Measurements from ENCODE around the gene HEATR3.

Gene HEATR3

GRCh38 chr16:50065624-50066481, at the start of gene HEATR3:
HEATR3 (plus strand) TSS chr16:50065970; CDS start chr16:50066132, 162 bp downstream.
- Mint-ChIP-seq H3K27me3 (ENCODE audit: low read depth) (peaks cover 3% of the 10 kb centered on the region), H3K27ac (peak within 1 kb of the TSS; percentile 86 to 89 (median 87)), H3K36me3 (ENCODE audit: low read depth) (peaks cover 11% of the 10 kb centered on the region), H3K4me1 (peaks cover 27% of the 10 kb centered on the region), H3K9me3 (no peaks in the 10 kb centered on the region), H3K4me3 (peak within 1 kb of the TSS; percentile 84 to 97 (median 94))
- TF ChIP-seq CTCF (IDR thresholded peaks at IDR 0.05; ENCODE audit: unreplicated experiment in 3 of 3) = no peak

- Mint-ChIP-seq H3K36me3 (ENCODE audit: low read depth) (no peaks in the 10 kb centered on the region), H3K4me1 (no peaks in the 10 kb centered on the region), H3K9me3 (no peaks in the 10 kb centered on the region), H3K27me3 (ENCODE audit: low read depth) (peaks cover 3% of the 10 kb centered on the region), H3K4me3 (no peak overlapping the region), H3K27ac (no peak overlapping the region)
- no peak for TF ChIP-seq CTCF (IDR thresholded peaks at IDR 0.05; ENCODE audit: unreplicated experiment in 3 of 3)
Observed at GRCh38 chr16:50017553-50017952, 48.2 kb upstream of the HEATR3 start.

GRCh38 chr16:50021544-50021943, 44.2 kb upstream of the HEATR3 start:
- H3K27ac Mint-ChIP-seq = no peak overlapping the region
- H3K9me3 Mint-ChIP-seq = no peaks in the 10 kb centered on the region
- no peak overlapping the region for H3K4me3 Mint-ChIP-seq
- no peaks in the 10 kb centered on the region for H3K36me3 Mint-ChIP-seq (ENCODE audit: low read depth)
- peaks cover 9% of the 10 kb centered on the region for H3K4me1 Mint-ChIP-seq
- H3K27me3 Mint-ChIP-seq (ENCODE audit: low read depth) = peaks cover 3% of the 10 kb centered on the region
- no peak for TF ChIP-seq CTCF (IDR thresholded peaks at IDR 0.05; ENCODE audit: unreplicated experiment in 3 of 3)

- H3K4me1 Mint-ChIP-seq = peaks cover 9% of the 10 kb centered on the region
- no peak overlapping the region for H3K27ac Mint-ChIP-seq
- peaks cover 3% of the 10 kb centered on the region for H3K27me3 Mint-ChIP-seq (ENCODE audit: low read depth)
- H3K4me3 Mint-ChIP-seq = no peak overlapping the region
- H3K36me3 Mint-ChIP-seq (ENCODE audit: low read depth) = peaks cover 4% of the 10 kb centered on the region
- H3K9me3 Mint-ChIP-seq = no peaks in the 10 kb centered on the region
- TF ChIP-seq CTCF (IDR thresholded peaks at IDR 0.05; ENCODE audit: unreplicated experiment in 3 of 3) = no peak
Observed at GRCh38 chr16:50023641-50024040, 42.1 kb upstream of the HEATR3 start.

- H3K27me3 Mint-ChIP-seq (ENCODE audit: low read depth) = peaks cover 3% of the 10 kb centered on the region
- peaks cover 9% of the 10 kb centered on the region for H3K4me1 Mint-ChIP-seq
- H3K4me3 Mint-ChIP-seq = peak overlapping the region; percentile 92 to 96 (median 96)
- peaks cover 4% of the 10 kb centered on the region for H3K36me3 Mint-ChIP-seq (ENCODE audit: low read depth)
- H3K9me3 Mint-ChIP-seq = no peaks in the 10 kb centered on the region
- TF ChIP-seq CTCF (IDR thresholded peaks at IDR 0.05; ENCODE audit: unreplicated experiment in 3 of 3) = no peak
- peak overlapping the region in 2 of 3 experiments; percentile 94 to 97 for H3K27ac Mint-ChIP-seq
Observed at GRCh38 chr16:50024207-50024606, 41.6 kb upstream of the HEATR3 start.
